ENCODE results near the gene BOLA3.

DNA sequence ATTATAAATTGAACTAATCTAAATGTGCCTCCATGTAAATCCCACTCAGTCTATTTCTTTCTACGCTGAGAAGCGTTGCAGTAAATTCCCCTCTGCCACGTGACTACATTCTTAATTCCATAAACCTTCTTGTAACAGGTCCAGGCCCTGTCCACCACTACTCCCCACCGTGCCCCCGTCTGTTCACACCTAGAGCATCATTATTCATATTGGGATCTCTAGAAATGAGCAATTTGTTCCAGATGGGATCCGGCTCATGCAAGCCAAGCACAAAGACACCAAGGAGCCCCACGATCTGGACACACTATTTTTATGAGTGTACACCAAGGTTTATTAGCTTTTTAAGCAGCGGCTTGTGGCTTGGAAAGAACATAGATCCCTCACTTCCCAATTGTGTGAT is 38.2 kb downstream of the BOLA3 start:
- TF ChIP-seq, protein P1, sequence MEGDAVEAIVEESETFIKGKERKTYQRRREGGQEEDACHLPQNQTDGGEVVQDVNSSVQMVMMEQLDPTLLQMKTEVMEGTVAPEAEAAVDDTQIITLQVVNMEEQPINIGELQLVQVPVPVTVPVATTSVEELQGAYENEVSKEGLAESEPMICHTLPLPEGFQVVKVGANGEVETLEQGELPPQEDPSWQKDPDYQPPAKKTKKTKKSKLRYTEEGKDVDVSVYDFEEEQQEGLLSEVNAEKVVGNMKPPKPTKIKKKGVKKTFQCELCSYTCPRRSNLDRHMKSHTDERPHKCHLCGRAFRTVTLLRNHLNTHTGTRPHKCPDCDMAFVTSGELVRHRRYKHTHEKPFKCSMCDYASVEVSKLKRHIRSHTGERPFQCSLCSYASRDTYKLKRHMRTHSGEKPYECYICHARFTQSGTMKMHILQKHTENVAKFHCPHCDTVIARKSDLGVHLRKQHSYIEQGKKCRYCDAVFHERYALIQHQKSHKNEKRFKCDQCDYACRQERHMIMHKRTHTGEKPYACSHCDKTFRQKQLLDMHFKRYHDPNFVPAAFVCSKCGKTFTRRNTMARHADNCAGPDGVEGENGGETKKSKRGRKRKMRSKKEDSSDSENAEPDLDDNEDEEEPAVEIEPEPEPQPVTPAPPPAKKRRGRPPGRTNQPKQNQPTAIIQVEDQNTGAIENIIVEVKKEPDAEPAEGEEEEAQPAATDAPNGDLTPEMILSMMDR (IDR thresholded peaks at IDR 0.05; ENCODE audit: poor library complexity, severe bottlenecking): no peak
- TF ChIP-seq RAD21 (conservative IDR thresholded peaks at IDR 0.05): no peak
